Natural killer cell (primary cell): ENCODE measurements around the gene APIP. TPM values are rescaled to one million over a fixed set of nuclear protein-coding genes. Genes with fewer than 3 reads are reported as not detected.

Experiments
- ATAC-seq, 3 donors: fragments of 150-1000 bp in 2 of 3; fragments of 200-7000 bp in 1 of 3; cut with Tn5 transposase; 1 replicate in 1 of 3; 2 replicates in 2 of 3; pipeline ENCODE4 v1.10.0; 2021; ENCODE audit warnings: mild to moderate bottlenecking in 2 of 3, moderate library complexity in 2 of 3
- DNase-seq, 2 donors: peaks; one replicate each; pipeline versions ENCODE4 v3.0.0 to v3.0.0-alpha.2; 2013 to 2021; ENCODE audit warnings: mixed read lengths in 1 of 2
- H3K27ac ChIP-seq: one replicate; pipeline ENCODE4 v1.5.1; 2013; ENCODE audit warnings: mild to moderate bottlenecking, low read length
- H3K27me3 ChIP-seq: one replicate; pipeline ENCODE4 v1.6.1; 2013; ENCODE audit warnings: low read length; ENCODE audit not compliant: control insufficient read depth, insufficient read depth
- H3K36me3 ChIP-seq: one replicate; pipeline ENCODE4 v1.6.1; 2013; ENCODE audit warnings: low read length; ENCODE audit not compliant: control insufficient read depth, insufficient read depth
- H3K4me1 ChIP-seq: one replicate; pipeline ENCODE4 v1.6.1; 2013; ENCODE audit warnings: low read length; ENCODE audit not compliant: control insufficient read depth, insufficient read depth
- H3K4me3 ChIP-seq: one replicate; pipeline ENCODE4 v1.5.1; 2013; ENCODE audit warnings: low read length
- H3K9me3 ChIP-seq: one replicate; pipeline ENCODE4 v1.6.1; 2013; ENCODE audit warnings: low read length; ENCODE audit not compliant: control insufficient read depth, insufficient read depth
- H3K27ac Mint-ChIP-seq, 2 donors: one replicate each; pipeline ENCODE4 v1.8.0; 2022; ENCODE audit warnings: mild to moderate bottlenecking in 2 of 2, mixed read lengths in 2 of 2, moderate library complexity in 1 of 2
- H3K27me3 Mint-ChIP-seq, 2 donors: one replicate each; pipeline ENCODE4 v1.8.0; 2022; ENCODE audit warnings: low read depth in 2 of 2, mixed read lengths in 2 of 2
- H3K36me3 Mint-ChIP-seq: one replicate; pipeline ENCODE4 v1.8.0; 2022; ENCODE audit warnings: mixed read lengths
- H3K4me1 Mint-ChIP-seq, 2 donors: one replicate each; pipeline ENCODE4 v1.8.0; 2022; ENCODE audit warnings: mixed read lengths in 2 of 2
- H3K4me3 Mint-ChIP-seq: one replicate; pipeline ENCODE4 v1.8.0; 2022; ENCODE audit warnings: mild to moderate bottlenecking, moderate library complexity, mixed read lengths
- H3K9me3 Mint-ChIP-seq, 2 donors: one replicate each; pipeline ENCODE4 v1.8.0; 2022; ENCODE audit warnings: mixed read lengths in 2 of 2
- WGBS: methylation state at CpG from one replicate; pipeline ENCODE4 v1.1.7; 2013; ENCODE audit warnings: missing lambda C conversion rate; ENCODE audit not compliant: insufficient coverage; 5-methylcytosine and 5-hydroxymethylcytosine counted together
- intact Hi-C: fragments of 100-400 bp; cut with micrococcal nuclease; formaldehyde crosslinking; loops from one replicate; pipeline ENCODE4 v1.14.2; 2022
- total RNA-seq, 4 donors: library from RNA; stranded (reverse); fragments of 120-200 nt in 1 of 4; gene quantifications; one replicate each; pipeline versions ENCODE4 v1.2.3 to v1.2.4, GENCODE V29; 2013 to 2022
- TF ChIP-seq, protein P1 (sequence below): fragments of 200-600 bp; IDR thresholded peaks from one replicate; pipeline ENCODE4 v1.8.0; 2022; ENCODE audit warnings: antibody characterized with exemption

APIP gene
- total RNA-seq, 3 donors from 2014 or later (not counting 1 experiment from before 2014, with no cell fraction given): 6.6 to 9.4 (median 8.1) TPM

GRCh38 chr11:34863048-34863447 lies 53.1 kb downstream of the APIP start:
- WGBS: 77% methylated on average over 2 of the region's 2 CpGs
- H3K27ac ChIP-seq: no peak overlapping the region
- no peaks in the 10 kb centered on the region for H3K9me3 Mint-ChIP-seq
- no peak overlapping the region for H3K4me3 Mint-ChIP-seq
- H3K4me1 ChIP-seq: no peaks in the 10 kb centered on the region
- no peaks in the 10 kb centered on the region for H3K36me3 ChIP-seq
- intact Hi-C loops: no loop called here
- H3K27me3 Mint-ChIP-seq: no peaks in the 10 kb centered on the region
- no peaks in the 10 kb centered on the region for H3K27me3 ChIP-seq
- no peak for DNase-seq
- H3K27ac Mint-ChIP-seq: no peak overlapping the region
- ATAC-seq: no peak
- H3K4me1 Mint-ChIP-seq: no peaks in the 10 kb centered on the region
- TF ChIP-seq, protein P1, sequence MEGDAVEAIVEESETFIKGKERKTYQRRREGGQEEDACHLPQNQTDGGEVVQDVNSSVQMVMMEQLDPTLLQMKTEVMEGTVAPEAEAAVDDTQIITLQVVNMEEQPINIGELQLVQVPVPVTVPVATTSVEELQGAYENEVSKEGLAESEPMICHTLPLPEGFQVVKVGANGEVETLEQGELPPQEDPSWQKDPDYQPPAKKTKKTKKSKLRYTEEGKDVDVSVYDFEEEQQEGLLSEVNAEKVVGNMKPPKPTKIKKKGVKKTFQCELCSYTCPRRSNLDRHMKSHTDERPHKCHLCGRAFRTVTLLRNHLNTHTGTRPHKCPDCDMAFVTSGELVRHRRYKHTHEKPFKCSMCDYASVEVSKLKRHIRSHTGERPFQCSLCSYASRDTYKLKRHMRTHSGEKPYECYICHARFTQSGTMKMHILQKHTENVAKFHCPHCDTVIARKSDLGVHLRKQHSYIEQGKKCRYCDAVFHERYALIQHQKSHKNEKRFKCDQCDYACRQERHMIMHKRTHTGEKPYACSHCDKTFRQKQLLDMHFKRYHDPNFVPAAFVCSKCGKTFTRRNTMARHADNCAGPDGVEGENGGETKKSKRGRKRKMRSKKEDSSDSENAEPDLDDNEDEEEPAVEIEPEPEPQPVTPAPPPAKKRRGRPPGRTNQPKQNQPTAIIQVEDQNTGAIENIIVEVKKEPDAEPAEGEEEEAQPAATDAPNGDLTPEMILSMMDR: no peak
- H3K9me3 ChIP-seq: no peaks in the 10 kb centered on the region
- no peak overlapping the region for H3K4me3 ChIP-seq
- H3K36me3 Mint-ChIP-seq: no peaks in the 10 kb centered on the region

GRCh38 chr11:34860518-34860917 lies 55.7 kb downstream of the APIP start:
- Histone ChIP-seq H3K4me3 (no peak overlapping the region), H3K4me1 (no peaks in the 10 kb centered on the region), H3K27ac (no peak overlapping the region), H3K36me3 (no peaks in the 10 kb centered on the region), H3K27me3 (no peaks in the 10 kb centered on the region), H3K9me3 (no peaks in the 10 kb centered on the region)
- H3K9me3 Mint-ChIP-seq: no peaks in the 10 kb centered on the region
- ATAC-seq (no peak), DNase-seq (no peak)
- WGBS: 96% methylated on average over 4 of the region's 4 CpGs
- intact Hi-C loops: no loop called here
- H3K4me3 Mint-ChIP-seq: no peak overlapping the region
- H3K36me3 Mint-ChIP-seq: no peaks in the 10 kb centered on the region
- H3K4me1 Mint-ChIP-seq: no peaks in the 10 kb centered on the region
- TF ChIP-seq, protein P1: no peak
- H3K27ac Mint-ChIP-seq: no peak overlapping the region
- no peaks in the 10 kb centered on the region for H3K27me3 Mint-ChIP-seq

DNA sequence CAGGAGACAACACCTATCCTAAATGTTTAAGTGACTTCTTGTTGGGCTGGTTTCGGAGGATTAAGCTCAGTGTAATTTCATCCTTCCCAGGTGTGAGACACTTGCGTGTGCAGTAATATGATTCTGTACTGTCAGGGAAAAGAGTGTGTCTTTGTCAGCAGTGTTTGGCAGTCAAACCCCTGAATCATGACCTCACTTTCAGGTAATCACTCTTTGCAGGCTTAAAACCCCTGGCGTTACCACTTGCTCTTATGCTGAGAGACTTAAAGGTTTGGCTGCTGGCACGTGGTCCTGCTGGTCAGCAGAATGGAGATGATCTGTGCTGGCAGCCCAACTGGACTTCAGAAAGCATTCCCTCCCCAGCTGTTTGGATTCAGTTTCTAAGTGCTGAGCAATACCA lies 56.1 kb downstream of the APIP start:
- Mint-ChIP-seq H3K27ac (no peak overlapping the region), H3K27me3 (no peaks in the 10 kb centered on the region), H3K36me3 (no peaks in the 10 kb centered on the region), H3K4me1 (no peaks in the 10 kb centered on the region), H3K9me3 (no peaks in the 10 kb centered on the region), H3K4me3 (no peak overlapping the region)
- H3K9me3 ChIP-seq: no peaks in the 10 kb centered on the region
- H3K4me1 ChIP-seq: no peaks in the 10 kb centered on the region
- H3K4me3 ChIP-seq: no peak overlapping the region
- intact Hi-C loops: no loop called here
- TF ChIP-seq, protein P1: no peak
- WGBS: 85% methylated on average over 4 of the region's 4 CpGs
- H3K27ac ChIP-seq: no peak overlapping the region
- no peaks in the 10 kb centered on the region for H3K27me3 ChIP-seq
- DNase-seq (no peak), ATAC-seq (no peak)
- H3K36me3 ChIP-seq: no peaks in the 10 kb centered on the region

DNA sequence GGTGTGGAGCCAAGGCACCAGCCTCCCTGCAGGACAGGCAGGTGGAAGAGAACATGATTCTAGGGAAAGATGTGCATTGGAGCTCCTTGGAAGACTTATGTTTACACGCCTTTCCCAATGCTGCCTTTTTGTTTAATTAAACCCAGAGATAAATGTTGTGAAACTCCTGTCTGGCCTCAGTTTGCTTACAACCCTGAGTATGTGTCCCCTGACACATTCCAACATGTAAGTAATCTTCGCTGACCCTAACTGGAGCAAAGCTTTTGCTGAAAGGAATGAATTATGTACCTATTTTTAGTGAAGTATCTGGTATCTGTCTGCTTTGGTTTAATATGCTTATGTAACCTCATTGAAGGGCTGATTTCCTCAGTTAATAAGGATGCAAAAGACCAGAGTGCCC lies 56.7 kb downstream of the APIP start:
- H3K36me3 ChIP-seq: no peaks in the 10 kb centered on the region
- Mint-ChIP-seq H3K4me3 (no peak overlapping the region), H3K27ac (no peak overlapping the region), H3K27me3 (no peaks in the 10 kb centered on the region), H3K9me3 (no peaks in the 10 kb centered on the region), H3K36me3 (no peaks in the 10 kb centered on the region), H3K4me1 (no peaks in the 10 kb centered on the region)
- whole genome bisulfite sequencing: 93% methylated on average over 2 of the region's 2 CpGs
- TF ChIP-seq, protein P1: no peak
- H3K27me3 ChIP-seq: no peaks in the 10 kb centered on the region
- no peak overlapping the region for H3K4me3 ChIP-seq
- ATAC-seq (no peak), DNase-seq (no peak)
- no peaks in the 10 kb centered on the region for H3K9me3 ChIP-seq
- no peak overlapping the region for H3K27ac ChIP-seq
- intact Hi-C loops: no loop called here
- H3K4me1 ChIP-seq: no peaks in the 10 kb centered on the region
